CD4-positive, alpha-beta memory T cell (primary cell): Measurements from ENCODE around the gene CLSTN1. TPM values are rescaled to one million over a fixed set of nuclear protein-coding genes. Genes with fewer than 3 reads are reported as not detected.

Experiments used
- CTCF ChIA-PET: fragments of 350-600 bp; sonication (Branson Sonifier 250); formaldehyde crosslinking; loops from one replicate; lab custom pipeline; 2021; ENCODE audit warnings: inconsistent platforms; ENCODE audit not compliant: partially characterized antibody; lab: Charles Lee
- POLR2A ChIA-PET: fragments of 350-600 bp; sonication (Branson Sonifier 250); formaldehyde crosslinking; loops from one replicate; lab custom pipeline; 2021; ENCODE audit not compliant: partially characterized antibody; lab: Charles Lee
- DNase-seq, 5 donors: peaks; one replicate each; pipeline versions ENCODE4 v3.0.0 to v3.0.0-alpha.2; 2020 to 2022; ENCODE audit warnings: mixed read lengths in 1 of 5
- H3K27ac ChIP-seq: one replicate; pipeline ENCODE4 v1.7.0; 2013; ENCODE audit warnings: low read depth, low read length
- H3K27me3 ChIP-seq: 2 replicates; pipeline ENCODE4 v1.7.0; 2013; ENCODE audit warnings: mild to moderate bottlenecking, low read length, moderate library complexity; ENCODE audit not compliant: insufficient read depth
- H3K36me3 ChIP-seq: 2 replicates; pipeline ENCODE4 v1.7.0; 2013; ENCODE audit warnings: mild to moderate bottlenecking, low read length, moderate library complexity; ENCODE audit not compliant: insufficient read depth
- H3K4me1 ChIP-seq: 2 replicates; pipeline ENCODE4 v1.7.0; 2013; ENCODE audit warnings: mild to moderate bottlenecking, low read length, moderate library complexity; ENCODE audit not compliant: insufficient read depth
- H3K4me3 ChIP-seq, 2 donors: one replicate each; pipeline ENCODE4 v1.7.0; 2013; ENCODE audit warnings: low read length in 2 of 2, mild to moderate bottlenecking in 1 of 2
- H3K9me3 ChIP-seq, 2 donors: one replicate each; pipeline ENCODE4 v1.7.0; 2013; ENCODE audit warnings: low read length in 2 of 2, control low read depth in 1 of 2; ENCODE audit not compliant: control insufficient read depth in 1 of 2
- H3K27ac Mint-ChIP-seq, 7 donors: one replicate each; pipeline ENCODE4 v1.8.0; 2020 to 2021; ENCODE audit warnings: mixed read lengths in 7 of 7, mild to moderate bottlenecking in 6 of 7, inconsistent platforms in 3 of 7, moderate library complexity in 3 of 7
- H3K27me3 Mint-ChIP-seq, 2 donors: one replicate each; pipeline ENCODE4 v1.8.0; 2020 to 2021; ENCODE audit warnings: mixed read lengths in 2 of 2
- H3K36me3 Mint-ChIP-seq, 2 donors: one replicate each; pipeline ENCODE4 v1.8.0; 2020 to 2021; ENCODE audit warnings: mixed read lengths in 2 of 2, inconsistent platforms in 1 of 2, mild to moderate bottlenecking in 1 of 2
- H3K4me1 Mint-ChIP-seq, 4 donors: one replicate each; pipeline ENCODE4 v1.8.0; 2020 to 2021; ENCODE audit warnings: mixed read lengths in 4 of 4, mild to moderate bottlenecking in 1 of 4
- H3K4me3 Mint-ChIP-seq, 8 donors: one replicate each; pipeline ENCODE4 v1.8.0; 2020 to 2021; ENCODE audit warnings: mixed read lengths in 8 of 8, mild to moderate bottlenecking in 7 of 8, moderate library complexity in 6 of 8, inconsistent platforms in 3 of 8
- H3K9me3 Mint-ChIP-seq, 8 donors: one replicate each; pipeline ENCODE4 v1.8.0; 2020 to 2021; ENCODE audit warnings: mixed read lengths in 8 of 8, mild to moderate bottlenecking in 5 of 8, inconsistent platforms in 3 of 8, moderate library complexity in 1 of 8
- intact Hi-C: fragments of 100-400 bp; cut with micrococcal nuclease; formaldehyde crosslinking; loops from one replicate; pipeline ENCODE4 v1.15.1; 2023
- polyA plus RNA-seq, 2 donors: library from polyadenylated mRNA; unstranded; fragments of 300-500 nt; fragmentation: Illumina TruSeq; gene quantifications; one replicate each; pipeline ENCODE4 v1.2.3, GENCODE V29; 2021
- total RNA-seq, 2 experiments: library from RNA; stranded (reverse); gene quantifications; one replicate each; pipeline ENCODE4 v1.2.3, GENCODE V29; 2021

Gene CLSTN1
- total and polyA plus RNA-seq, 4 experiments from 2014 or later = 6.9 to 109 (median 78.7) TPM

DNA sequence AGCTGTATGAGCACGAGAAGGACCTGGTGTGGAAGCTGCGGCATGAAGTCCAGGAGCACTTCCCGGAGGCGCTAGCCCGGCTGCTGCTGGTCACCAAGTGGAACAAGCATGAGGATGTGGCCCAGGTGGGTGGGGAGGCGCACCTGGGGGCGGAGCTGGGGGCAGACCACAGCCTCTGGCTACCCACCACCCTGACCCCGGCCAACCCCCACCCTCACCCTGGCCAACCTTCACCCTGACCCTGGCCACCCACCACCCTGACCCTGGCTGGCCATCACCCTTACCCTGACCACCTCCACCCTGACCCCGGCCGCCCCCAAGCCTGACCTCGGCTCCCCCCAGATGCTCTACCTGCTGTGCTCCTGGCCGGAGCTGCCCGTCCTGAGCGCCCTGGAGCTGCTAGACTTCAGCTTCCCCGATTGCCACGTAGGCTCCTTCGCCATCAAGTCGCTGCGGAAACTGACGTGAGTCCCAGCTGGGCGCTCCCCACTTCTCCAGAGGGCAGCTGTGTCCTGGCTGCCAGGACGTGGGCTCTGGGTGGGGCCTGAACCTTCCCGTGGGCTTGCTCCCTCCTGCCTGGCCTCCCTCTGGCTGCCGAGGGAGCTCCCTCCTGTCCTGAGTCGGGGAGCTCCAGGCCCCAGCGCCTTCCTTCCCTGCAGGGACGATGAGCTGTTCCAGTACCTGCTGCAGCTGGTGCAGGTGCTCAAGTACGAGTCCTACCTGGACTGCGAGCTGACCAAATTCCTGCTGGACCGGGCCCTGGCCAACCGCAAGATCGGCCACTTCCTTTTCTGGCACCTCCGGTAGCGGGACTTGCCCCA, 102.8 kb downstream of the CLSTN1 start:
- Mint-ChIP-seq H3K4me3 (peak overlapping the region in 2 of 8 donors; percentile 15 to 29), H3K36me3 (peaks cover 39 to 63% of the 10 kb centered on the region in 2 donors), H3K27ac (peak overlapping the region in 3 of 7 donors; percentile 63 to 93 (median 73)), H3K27me3 (no peaks in the 10 kb centered on the region), H3K4me1 (peaks cover 18 to 78% (median 47%) of the 10 kb centered on the region in 4 donors), H3K9me3 (peaks cover 0 to 11% (median 0%) of the 10 kb centered on the region in 8 donors)
- H3K9me3 ChIP-seq = no peaks in the 10 kb centered on the region
- H3K36me3 ChIP-seq = peaks cover 69% of the 10 kb centered on the region
- CTCF ChIA-PET = interaction anchor here (0.8 to 16.3 kb wide), 15 partner anchors 9 to 157 kb away, joined by 3 to 219 read pairs (median 5); partner anchors contain the start of gene PIK3CD
- peaks cover 86% of the 10 kb centered on the region for H3K4me1 ChIP-seq
- no peak overlapping the region for H3K4me3 ChIP-seq
- no peaks in the 10 kb centered on the region for H3K27me3 ChIP-seq
- peak overlapping the region; percentile 60 for H3K27ac ChIP-seq
- POLR2A ChIA-PET = interaction anchor here (0.7 to 16.2 kb wide), 9 partner anchors 9 to 92 kb away, joined by 3 to 403 read pairs (median 4); partner anchors contain the start of gene PIK3CD
- intact Hi-C loops = loop anchor here (1.0 kb wide), 1 partner anchor 146 kb away; no protein-coding TSS in a partner anchor
- peak in 1 of 5 donors; percentile 51 for DNase-seq

DNA sequence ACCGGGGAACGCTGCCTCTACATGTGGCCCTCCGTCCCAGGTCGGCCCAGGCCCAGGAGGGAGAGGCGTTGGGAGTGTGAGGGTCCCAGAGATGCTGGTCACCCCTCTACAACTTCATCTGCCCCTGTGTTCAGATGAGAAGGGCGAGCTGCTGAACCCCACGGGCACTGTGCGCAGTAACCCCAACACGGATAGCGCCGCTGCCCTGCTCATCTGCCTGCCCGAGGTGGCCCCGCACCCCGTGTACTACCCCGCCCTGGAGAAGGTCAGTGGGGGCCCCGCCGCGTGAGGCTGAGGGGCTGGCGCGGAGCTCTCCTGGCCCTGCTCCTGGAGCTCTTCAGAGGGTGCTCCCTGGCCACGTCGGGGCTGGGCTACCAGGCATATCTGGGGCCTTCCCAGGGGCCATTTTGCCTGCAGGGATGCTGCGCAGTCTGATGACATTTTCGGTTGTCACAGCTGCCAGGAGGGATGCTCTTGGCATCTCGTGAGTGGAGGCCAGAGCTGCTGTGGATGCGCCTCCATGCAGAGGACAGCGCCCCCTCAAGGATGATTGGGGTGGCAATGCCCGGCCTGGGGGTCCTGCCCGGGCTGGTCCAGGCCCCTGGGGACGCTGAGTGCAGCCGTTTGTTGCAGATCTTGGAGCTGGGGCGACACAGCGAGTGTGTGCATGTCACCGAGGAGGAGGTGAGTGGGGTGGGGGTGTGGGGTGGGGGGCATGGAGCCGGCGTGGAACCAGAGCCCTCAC, 103.6 kb downstream of the CLSTN1 start:
- Histone ChIP-seq H3K9me3 (no peaks in the 10 kb centered on the region), H3K4me3 (peak overlapping the region in 1 of 2 donors; percentile 24), H3K27ac (no peak overlapping the region), H3K4me1 (peaks cover 93% of the 10 kb centered on the region), H3K36me3 (peaks cover 69% of the 10 kb centered on the region), H3K27me3 (no peaks in the 10 kb centered on the region)
- Mint-ChIP-seq H3K9me3 (peaks cover 0 to 11% (median 0%) of the 10 kb centered on the region in 8 donors), H3K4me3 (peak overlapping the region in 2 of 8 donors; percentile 27 to 35), H3K36me3 (peaks cover 42 to 66% of the 10 kb centered on the region in 2 donors), H3K27ac (peak overlapping the region in 6 of 7 donors; percentile 10 to 93 (median 64)), H3K4me1 (peaks cover 21 to 86% (median 52%) of the 10 kb centered on the region in 4 donors), H3K27me3 (no peaks in the 10 kb centered on the region)
- CTCF ChIA-PET = interaction anchor here (0.7 to 16.3 kb wide), 10 partner anchors 9 to 99 kb away, joined by 3 to 219 read pairs (median 5); partner anchors contain the start of gene PIK3CD
- intact Hi-C loops = loop anchor here (5.0 kb wide), 1 partner anchor 107 kb away; no protein-coding TSS in a partner anchor
- DNase-seq = no peak
- POLR2A ChIA-PET = interaction anchor here (0.9 to 16.2 kb wide), 7 partner anchors 10 to 91 kb away, joined by 3 to 403 read pairs (median 4); partner anchors contain the start of gene PIK3CD

DNA sequence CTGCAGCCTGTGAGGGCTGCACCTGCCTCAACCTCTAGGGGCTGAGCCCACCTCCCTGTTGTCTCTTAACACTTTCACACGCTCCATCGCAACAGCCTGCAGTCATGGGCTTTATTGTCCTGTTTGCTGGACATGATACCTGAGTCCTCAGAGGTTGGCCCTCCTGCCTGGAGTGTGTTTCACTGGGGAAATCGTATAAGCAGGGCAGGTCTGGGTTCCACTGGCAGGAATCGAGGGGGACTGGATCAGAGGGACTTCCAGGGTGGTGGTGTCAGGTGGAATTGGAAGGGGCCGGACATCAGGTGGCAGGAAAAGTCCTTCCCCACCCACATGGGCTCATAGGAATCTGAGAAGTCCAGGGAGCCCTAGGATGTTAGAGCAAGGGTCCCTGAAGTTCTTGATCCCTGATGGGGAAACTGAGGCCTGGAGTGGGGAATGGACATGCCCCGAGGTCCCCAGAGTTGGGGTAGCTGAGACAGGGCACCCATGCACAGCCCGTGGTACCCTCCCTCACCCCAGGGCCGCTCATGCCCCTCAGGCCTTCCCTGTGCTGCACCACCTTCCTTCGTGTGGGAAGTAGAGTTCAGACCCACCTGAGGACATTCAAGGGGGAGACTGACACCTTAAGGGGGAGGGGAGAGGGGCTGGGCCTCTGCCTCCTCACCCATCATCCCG, 105.6 kb downstream of the CLSTN1 start:
- H3K27ac ChIP-seq = peak overlapping the region; percentile 58
- H3K27me3 Mint-ChIP-seq = no peaks in the 10 kb centered on the region
- DNase-seq = no peak
- POLR2A ChIA-PET = interaction anchor here (0.9 to 16.2 kb wide), 14 partner anchors 12 to 899 kb away, joined by 3 to 403 read pairs (median 6); partner anchors contain the start of genes CTNNBIP1 and PIK3CD
- H3K4me1 Mint-ChIP-seq = peaks cover 18 to 82% (median 54%) of the 10 kb centered on the region in 4 donors
- H3K36me3 Mint-ChIP-seq = peaks cover 34 to 57% of the 10 kb centered on the region in 2 donors
- H3K36me3 ChIP-seq = peaks cover 53% of the 10 kb centered on the region
- H3K9me3 Mint-ChIP-seq = peaks cover 0 to 12% (median 0%) of the 10 kb centered on the region in 8 donors
- no peaks in the 10 kb centered on the region for H3K27me3 ChIP-seq
- intact Hi-C loops = loop anchor here (5.0 kb wide), 1 partner anchor 109 kb away; no protein-coding TSS in a partner anchor
- peaks cover 91% of the 10 kb centered on the region for H3K4me1 ChIP-seq
- CTCF ChIA-PET = interaction anchor here (0.9 to 16.3 kb wide), 6 partner anchors 8 to 90 kb away, joined by 3 to 219 read pairs (median 34); partner anchors contain the start of gene PIK3CD
- peak overlapping the region; percentile 88 to 97 (median 93) for H3K27ac Mint-ChIP-seq
- H3K4me3 Mint-ChIP-seq = peak overlapping the region; percentile 91 to 96 (median 94)
- no peaks in the 10 kb centered on the region for H3K9me3 ChIP-seq
- peak overlapping the region; percentile 66 to 82 for H3K4me3 ChIP-seq

GRCh38 chr1:9717193-9718005, 106.4 kb downstream of the CLSTN1 start:
- Mint-ChIP-seq H3K9me3 (peaks cover 0 to 12% (median 0%) of the 10 kb centered on the region in 8 donors), H3K4me1 (peaks cover 18 to 84% (median 56%) of the 10 kb centered on the region in 4 donors), H3K36me3 (peaks cover 29 to 53% of the 10 kb centered on the region in 2 donors), H3K4me3 (peak overlapping the region; percentile 91 to 96 (median 94)), H3K27me3 (no peaks in the 10 kb centered on the region), H3K27ac (peak overlapping the region; percentile 92 to 97 (median 93))
- intact Hi-C loops = loop anchor here (1.0 to 5.0 kb wide), 5 partner anchors 11 to 110 kb away; no protein-coding TSS in a partner anchor
- ChIA-PET POLR2A (interaction anchor here (0.6 to 16.2 kb wide), 20 partner anchors 13 to 898 kb away, joined by 3 to 403 read pairs (median 4); partner anchors contain the start of genes CTNNBIP1, PGD and PIK3CD), CTCF (interaction anchor here (0.9 to 16.3 kb wide), 9 partner anchors 8 to 89 kb away, joined by 3 to 219 read pairs (median 7); partner anchors contain the start of gene PIK3CD)
- H3K4me3 ChIP-seq = peak overlapping the region; percentile 66 to 82
- H3K27me3 ChIP-seq = no peaks in the 10 kb centered on the region
- peaks cover 96% of the 10 kb centered on the region for H3K4me1 ChIP-seq
- peak overlapping the region; percentile 58 for H3K27ac ChIP-seq
- H3K36me3 ChIP-seq = peaks cover 53% of the 10 kb centered on the region
- H3K9me3 ChIP-seq = no peaks in the 10 kb centered on the region
- DNase-seq = peak; percentile 90 to 95 (median 91)

DNA sequence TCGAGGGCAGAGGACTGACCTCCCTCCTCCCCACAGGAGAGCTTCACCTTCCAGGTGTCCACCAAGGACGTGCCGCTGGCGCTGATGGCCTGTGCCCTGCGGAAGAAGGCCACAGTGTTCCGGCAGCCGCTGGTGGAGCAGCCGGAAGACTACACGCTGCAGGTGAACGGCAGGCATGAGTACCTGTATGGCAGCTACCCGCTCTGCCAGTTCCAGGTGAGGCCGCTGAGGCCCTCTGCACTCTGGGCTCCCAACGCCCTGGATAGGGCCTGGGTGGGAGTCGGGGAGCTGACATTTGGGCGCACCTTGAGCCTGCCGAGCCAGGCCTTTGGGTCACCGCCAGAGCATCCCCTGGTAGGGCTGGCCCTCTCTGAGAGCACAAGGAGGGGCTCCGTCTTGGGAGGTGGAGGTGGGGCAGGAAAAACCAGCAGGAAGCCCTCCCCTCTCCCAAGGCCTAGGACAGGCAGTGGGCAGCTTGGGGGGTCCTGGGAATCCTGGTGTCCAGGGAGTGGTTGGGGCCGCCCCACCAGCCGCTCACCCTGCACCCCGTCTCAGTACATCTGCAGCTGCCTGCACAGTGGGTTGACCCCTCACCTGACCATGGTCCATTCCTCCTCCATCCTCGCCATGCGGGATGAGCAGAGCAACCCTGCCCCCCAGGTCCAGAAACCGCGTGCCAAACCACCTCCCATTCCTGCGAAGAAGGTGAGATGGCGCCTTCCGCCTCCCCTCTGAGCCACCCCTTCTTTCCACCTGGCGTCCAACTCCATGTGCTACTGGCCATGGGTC, 107.2 kb downstream of the CLSTN1 start:
- H3K4me1 Mint-ChIP-seq = peaks cover 19 to 84% (median 55%) of the 10 kb centered on the region in 4 donors
- Histone ChIP-seq H3K9me3 (no peaks in the 10 kb centered on the region), H3K4me3 (peak overlapping the region; percentile 66 to 82), H3K4me1 (peaks cover 91% of the 10 kb centered on the region), H3K36me3 (peaks cover 50% of the 10 kb centered on the region), H3K27ac (peak overlapping the region; percentile 58), H3K27me3 (no peaks in the 10 kb centered on the region)
- H3K27ac Mint-ChIP-seq = peak overlapping the region; percentile 89 to 97 (median 93)
- H3K36me3 Mint-ChIP-seq = peaks cover 25 to 51% of the 10 kb centered on the region in 2 donors
- H3K9me3 Mint-ChIP-seq = peaks cover 0 to 12% (median 0%) of the 10 kb centered on the region in 8 donors
- intact Hi-C loops = loop anchor here (1.0 to 5.0 kb wide), 5 partner anchors 12 to 111 kb away; no protein-coding TSS in a partner anchor
- H3K27me3 Mint-ChIP-seq = no peaks in the 10 kb centered on the region
- DNase-seq = peak in 2 of 5 donors; percentile 41 to 54
- peak overlapping the region; percentile 91 to 96 (median 94) for H3K4me3 Mint-ChIP-seq
- POLR2A ChIA-PET = interaction anchor here (0.7 to 16.2 kb wide), 21 partner anchors 12 to 682 kb away, joined by 3 to 403 read pairs (median 5); partner anchors contain the start of genes CTNNBIP1, PGD and PIK3CD
- CTCF ChIA-PET = interaction anchor here (0.8 to 16.3 kb wide), 10 partner anchors 10 to 88 kb away, joined by 3 to 219 read pairs (median 6); partner anchors contain the start of gene PIK3CD
